Astrocyte of the cerebellum (primary cell): ENCODE results near the gene HS3ST3B1.

Experiments
- DNase-seq: peaks from one replicate; pipeline ENCODE4 v3.0.0-alpha.2; 2011; ENCODE audit warnings: low read depth
- H3K4me3 ChIP-seq: 2 replicates; pipeline ENCODE4 v1.5.1; 2011; ENCODE audit warnings: mild to moderate bottlenecking, low read depth, low read length, moderate library complexity
- CTCF ChIP-seq: IDR thresholded peaks from 2 replicates; pipeline ENCODE4 v1.5.1; 2012; ENCODE audit warnings: low read length, low read depth, moderate library complexity, mild to moderate bottlenecking; ENCODE audit errors: missing control alignments
- in situ Hi-C: cut with HindIII; loops from 2 replicates; pipeline ENCODE4 v1.10.0; 2017; ENCODE audit warnings: low sequenced_read_pairs

The HS3ST3B1 gene

GRCh38 chr17:14302431-14303099 is 1.7 kb downstream of the HS3ST3B1 start:
- peak; percentile 72 for TF ChIP-seq CTCF
- in situ Hi-C loops: no loop called here
- DNase-seq: peak; percentile 49
- H3K4me3 ChIP-seq: peak overlapping the region; percentile 87

DNA sequence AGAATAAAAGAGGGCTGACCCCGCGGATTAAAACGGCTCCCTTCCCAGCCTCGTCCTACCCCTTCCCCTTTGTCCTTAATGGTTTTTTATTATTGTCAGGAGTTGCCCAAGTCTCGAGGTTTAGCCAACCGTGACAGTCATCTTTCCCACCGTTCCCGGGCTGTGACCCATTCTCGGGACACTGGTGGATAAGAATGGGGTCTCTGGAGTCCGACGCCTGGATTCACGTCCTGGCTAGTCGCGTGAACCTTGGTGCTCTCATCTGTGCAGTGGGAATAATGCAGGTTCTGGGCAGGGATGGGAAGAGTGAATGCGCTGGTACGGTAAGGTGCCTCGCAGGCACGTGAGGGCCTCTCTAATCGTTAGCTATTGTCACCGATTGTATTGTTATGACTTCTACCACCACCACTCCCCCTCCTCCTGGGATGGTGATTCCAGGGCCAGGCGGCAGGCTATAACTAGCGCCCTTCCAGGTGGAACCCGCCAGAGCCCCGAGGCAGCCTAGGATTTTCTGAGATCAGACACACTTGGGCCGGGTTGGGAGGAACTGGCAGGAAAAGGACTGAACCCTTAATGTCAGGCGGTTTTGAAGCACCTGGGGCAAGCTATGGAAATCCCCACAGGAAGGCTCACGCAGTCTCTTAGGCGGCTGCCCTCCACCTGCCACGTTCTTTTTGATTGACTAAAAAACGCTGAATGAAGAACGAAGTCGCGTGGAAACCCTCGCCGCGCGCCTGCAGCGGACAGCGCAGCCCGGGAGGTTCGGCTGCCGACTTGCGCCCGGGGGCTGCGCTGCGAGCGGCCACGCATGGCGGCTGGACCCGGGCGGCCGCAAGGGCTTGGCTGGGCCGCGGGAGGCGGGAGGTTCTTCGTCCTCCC is 2.7 kb downstream of the HS3ST3B1 start:
- H3K4me3 ChIP-seq: peak overlapping the region; percentile 87
- TF ChIP-seq CTCF: no peak
- DNase-seq: no peak

DNA sequence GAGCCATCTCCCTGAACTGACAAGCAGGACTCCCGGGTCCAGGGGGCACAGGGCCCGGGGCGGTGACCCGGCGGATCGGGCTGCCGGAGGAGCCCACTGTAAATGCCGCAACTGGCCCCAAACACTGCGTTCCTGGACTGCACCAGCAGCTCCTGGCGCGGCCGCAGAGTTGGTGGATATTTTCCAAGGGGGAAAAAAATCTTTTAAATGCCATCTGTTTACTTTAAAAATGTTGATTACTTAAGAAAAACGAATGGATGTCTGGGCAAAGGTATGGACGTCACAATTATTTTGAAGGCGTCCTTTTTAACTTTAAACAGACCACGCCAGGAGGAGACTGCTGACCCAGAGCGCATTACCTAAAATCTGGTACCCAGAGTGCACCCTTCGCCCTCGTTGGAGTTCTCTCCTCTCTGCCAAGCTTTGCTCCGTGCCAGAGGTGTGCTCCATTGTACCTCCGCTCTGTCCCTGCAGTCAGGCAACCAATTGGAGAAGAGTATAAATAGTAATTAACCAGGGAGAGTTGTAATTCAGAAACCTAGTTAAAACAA is 3.4 kb downstream of the HS3ST3B1 start:
- DNase-seq: no peak
- in situ Hi-C loops: no loop called here
- no peak for TF ChIP-seq CTCF
- H3K4me3 ChIP-seq: peak overlapping the region; percentile 87

More for the DNA sequence above, 2.7 kb downstream of the HS3ST3B1 start:
- in situ Hi-C loops: no loop called here

- in situ Hi-C loops: no loop called here
- DNase-seq: no peak
- peak overlapping the region; percentile 87 for H3K4me3 ChIP-seq
- TF ChIP-seq CTCF: no peak
These were observed 4.1 kb downstream of the HS3ST3B1 start for GRCh38 chr17:14304773-14305517.

GRCh38 chr17:14305785-14306496 is 5.1 kb downstream of the HS3ST3B1 start:
- no peak overlapping the region for H3K4me3 ChIP-seq
- no peak for TF ChIP-seq CTCF
- DNase-seq: no peak
- in situ Hi-C loops: no loop called here
